Adipocyte (in vitro differentiated cells): ENCODE results near the gene ADRB2.

ENCODE experiments used
- DNase-seq: peaks from one replicate; pipeline ENCODE4 v3.0.0-alpha.2; 2015; ENCODE audit warnings: low read depth
- H3K27me3 ChIP-seq: replicated peaks from 2 replicates; pipeline ENCODE4 v1.7.0; 2013; ENCODE audit warnings: mild to moderate bottlenecking, low read length, moderate library complexity; ENCODE audit not compliant: control insufficient read depth, insufficient read depth
- H3K36me3 ChIP-seq: 2 replicates; pipeline ENCODE4 v1.7.0; 2013; ENCODE audit warnings: low read length, mild to moderate bottlenecking, moderate library complexity; ENCODE audit not compliant: control insufficient read depth, insufficient read depth, severe bottlenecking
- H3K4me1 ChIP-seq: 2 replicates; pipeline ENCODE4 v1.7.0; 2013; ENCODE audit warnings: mild to moderate bottlenecking, low read length, moderate library complexity; ENCODE audit not compliant: control insufficient read depth, insufficient read depth
- H3K4me3 ChIP-seq: 2 replicates; pipeline ENCODE4 v1.7.0; 2013; ENCODE audit warnings: mild to moderate bottlenecking, low read length, moderate library complexity
- H3K9ac ChIP-seq: 2 replicates; pipeline ENCODE4 v1.7.0; 2013; ENCODE audit warnings: mild to moderate bottlenecking, low read length, moderate library complexity
- H3K9me3 ChIP-seq: 2 replicates; pipeline ENCODE4 v1.7.0; 2013; ENCODE audit warnings: mild to moderate bottlenecking, low read length, moderate library complexity; ENCODE audit not compliant: control insufficient read depth

ADRB2 gene

DNA sequence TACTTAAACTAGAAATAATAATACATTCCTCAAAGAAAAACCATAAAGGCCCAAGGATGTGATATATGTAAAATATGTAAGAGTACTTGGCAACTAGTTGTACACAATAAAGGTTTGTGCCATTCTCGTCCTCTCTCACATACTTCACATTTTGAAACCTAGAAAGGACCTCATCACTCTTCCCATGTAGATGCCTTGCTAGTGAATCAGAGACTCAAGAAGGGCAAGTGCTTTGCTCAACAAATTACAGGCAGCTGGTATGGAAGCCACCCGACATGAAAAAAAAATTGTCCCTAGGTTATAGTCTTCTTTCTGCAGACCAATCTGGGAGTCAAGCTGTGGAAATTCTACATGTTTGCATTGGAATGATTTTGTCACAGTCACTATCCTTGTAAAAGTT, 31.7 kb downstream of the ADRB2 start:
- peak; percentile 76 for DNase-seq
- Histone ChIP-seq H3K9me3 (no peaks in the 10 kb centered on the region), H3K4me1 (peaks cover 10% of the 10 kb centered on the region), H3K4me3 (no peak overlapping the region), H3K36me3 (no peaks in the 10 kb centered on the region), H3K9ac (no peak overlapping the region), H3K27me3 (no peaks in the 10 kb centered on the region)

DNA sequence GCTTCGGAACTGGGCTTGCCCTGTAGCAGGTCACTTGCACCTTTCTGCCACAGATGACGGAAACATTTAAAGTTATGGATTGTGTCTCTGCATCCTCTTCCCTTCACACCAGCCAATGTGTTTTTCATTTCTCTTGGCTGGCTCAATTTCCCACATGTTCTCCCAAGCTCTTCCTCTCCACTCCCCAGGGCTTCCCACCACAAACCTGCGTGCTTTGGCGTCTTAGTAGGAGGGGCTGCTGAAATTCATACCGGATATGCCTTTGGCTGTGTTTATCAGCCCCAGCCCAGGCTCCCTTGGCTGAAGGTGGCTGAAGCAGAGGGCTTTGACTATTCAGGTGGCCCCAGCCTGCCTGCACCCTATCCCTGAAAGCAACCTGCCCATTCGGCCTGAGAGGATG, 32.1 kb downstream of the ADRB2 start:
- H3K4me1 ChIP-seq: peaks cover 10% of the 10 kb centered on the region
- H3K36me3 ChIP-seq: no peaks in the 10 kb centered on the region
- H3K9me3 ChIP-seq: no peaks in the 10 kb centered on the region
- no peaks in the 10 kb centered on the region for H3K27me3 ChIP-seq
- peak; percentile 31 for DNase-seq
- H3K4me3 ChIP-seq: no peak overlapping the region
- H3K9ac ChIP-seq: no peak overlapping the region

DNA sequence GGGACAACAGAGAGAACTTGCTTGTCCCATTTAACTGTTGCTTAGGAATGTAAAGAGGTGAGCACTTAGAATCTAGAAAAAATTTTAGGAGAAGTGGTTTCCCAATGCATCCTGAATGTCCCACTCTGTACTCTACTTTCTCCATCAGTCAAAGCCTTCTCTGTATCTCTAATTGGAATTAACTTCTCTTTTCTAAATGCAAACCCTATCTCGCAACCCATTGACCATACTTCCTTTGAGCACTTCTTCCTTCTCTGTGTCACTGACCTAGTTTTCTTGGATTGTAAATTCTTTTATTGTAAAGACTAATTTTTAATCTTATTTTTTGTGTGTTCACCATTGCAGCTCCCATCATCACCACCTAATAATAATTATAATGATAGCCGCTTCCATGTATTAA, 33.3 kb downstream of the ADRB2 start:
- Histone ChIP-seq H3K27me3 (no peaks in the 10 kb centered on the region), H3K4me1 (peaks cover 10% of the 10 kb centered on the region), H3K36me3 (no peaks in the 10 kb centered on the region), H3K9ac (no peak overlapping the region), H3K4me3 (no peak overlapping the region), H3K9me3 (no peaks in the 10 kb centered on the region)
- DNase-seq: no peak

DNA sequence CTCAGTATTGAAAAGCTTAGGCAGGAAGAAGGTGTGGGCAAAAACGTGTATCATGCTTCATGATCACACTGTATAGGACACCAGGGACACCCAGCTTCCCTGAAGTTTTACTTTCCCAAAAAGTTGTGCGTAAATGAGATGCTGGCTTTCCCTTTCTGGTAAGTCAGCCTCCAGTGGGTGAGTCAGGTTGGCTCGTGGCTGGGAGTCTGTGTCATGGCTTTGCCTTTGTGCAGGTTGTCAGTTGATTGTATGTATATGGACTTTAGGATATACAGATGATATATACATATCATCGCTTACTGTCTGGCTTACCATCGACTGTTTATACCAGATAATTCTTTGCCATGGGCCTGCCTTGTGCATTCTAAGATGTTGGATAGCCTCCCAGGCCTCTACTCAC, 34.2 kb downstream of the ADRB2 start:
- DNase-seq: no peak
- Histone ChIP-seq H3K4me1 (peaks cover 6% of the 10 kb centered on the region), H3K4me3 (no peak overlapping the region), H3K27me3 (no peaks in the 10 kb centered on the region), H3K36me3 (no peaks in the 10 kb centered on the region), H3K9me3 (no peaks in the 10 kb centered on the region), H3K9ac (no peak overlapping the region)

DNA sequence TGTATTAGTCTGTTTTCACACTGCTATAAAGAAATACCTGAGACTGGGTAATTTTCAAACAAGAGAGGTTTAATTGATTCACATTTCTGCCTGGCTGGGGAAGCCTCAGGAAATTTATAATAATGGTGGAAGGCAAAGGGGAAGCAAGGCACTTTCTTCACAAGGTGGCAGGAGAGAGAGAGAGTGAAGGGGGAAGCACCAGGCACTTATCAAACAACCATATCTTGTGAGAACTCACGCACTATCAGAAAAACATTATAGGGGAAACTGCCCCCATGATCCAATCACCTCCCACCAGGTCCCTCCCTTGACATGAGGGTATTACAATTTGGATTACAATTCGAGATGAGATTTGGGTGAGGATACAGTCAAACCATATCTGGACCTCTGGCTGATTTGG, 34.7 kb downstream of the ADRB2 start:
- Histone ChIP-seq H3K27me3 (no peaks in the 10 kb centered on the region), H3K4me1 (peaks cover under 1% of the 10 kb centered on the region), H3K36me3 (no peaks in the 10 kb centered on the region), H3K4me3 (no peak overlapping the region), H3K9me3 (no peaks in the 10 kb centered on the region), H3K9ac (no peak overlapping the region)
- DNase-seq: no peak

DNA sequence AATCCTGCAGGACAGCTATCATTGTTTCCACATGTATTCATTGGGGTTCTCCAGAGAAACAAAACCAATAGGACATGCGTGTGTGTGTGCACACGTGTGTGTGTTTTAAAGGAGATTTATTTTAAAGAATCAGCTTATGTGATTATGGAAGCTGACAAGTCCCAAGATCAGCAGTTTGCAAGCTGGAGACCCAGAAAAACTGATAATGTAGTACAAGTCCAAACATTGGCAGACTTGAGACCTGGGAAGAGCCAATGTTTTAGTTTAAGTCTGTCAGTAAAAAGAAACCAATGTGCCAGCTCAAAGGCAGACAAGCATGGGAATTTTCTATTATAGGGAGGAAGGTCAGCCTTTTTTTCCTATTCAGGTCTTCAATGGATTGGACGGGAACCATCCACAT, 35.3 kb downstream of the ADRB2 start:
- no peaks in the 10 kb centered on the region for H3K4me1 ChIP-seq
- no peaks in the 10 kb centered on the region for H3K9me3 ChIP-seq
- H3K36me3 ChIP-seq: no peaks in the 10 kb centered on the region
- DNase-seq: no peak
- H3K27me3 ChIP-seq: no peaks in the 10 kb centered on the region
- H3K9ac ChIP-seq: no peak overlapping the region
- H3K4me3 ChIP-seq: no peak overlapping the region

DNA sequence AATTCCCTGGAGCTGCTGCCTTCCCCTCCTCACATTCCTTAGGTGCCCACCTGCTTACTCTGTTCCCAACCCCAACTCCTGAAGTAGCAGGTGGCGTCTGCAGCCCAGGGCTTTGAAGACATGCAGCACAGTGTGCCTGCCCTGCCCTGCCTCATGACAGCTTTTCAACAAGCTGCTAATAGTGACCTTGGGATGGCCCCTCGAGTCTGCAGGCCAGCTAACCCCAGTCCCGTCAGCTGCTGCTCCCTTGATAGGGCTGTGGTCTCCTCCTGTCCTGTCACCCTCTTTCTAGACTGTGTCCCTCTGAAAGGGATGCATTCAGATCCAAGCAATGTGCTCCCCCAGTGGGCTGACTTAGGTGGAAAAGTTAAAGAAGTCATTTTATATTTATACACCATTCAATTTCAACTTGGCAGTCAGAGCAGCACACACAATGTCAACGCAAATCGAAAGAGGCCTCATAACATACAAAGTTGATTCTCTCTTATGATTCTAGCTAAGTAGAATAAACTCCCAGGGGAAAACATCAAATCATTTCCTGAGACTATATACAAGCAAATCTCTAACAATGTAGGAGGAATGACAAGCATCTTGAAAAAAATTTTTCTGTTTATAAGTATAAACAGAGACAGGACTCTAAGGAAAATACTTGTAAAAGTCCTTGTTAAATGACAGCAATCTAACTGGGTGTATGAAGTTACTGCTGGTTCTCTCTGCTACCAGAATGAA, 37.9 kb downstream of the ADRB2 start:
- no peak overlapping the region for H3K9ac ChIP-seq
- no peak overlapping the region for H3K4me3 ChIP-seq
- H3K9me3 ChIP-seq: no peaks in the 10 kb centered on the region
- no peaks in the 10 kb centered on the region for H3K4me1 ChIP-seq
- peak; percentile 84 for DNase-seq
- no peaks in the 10 kb centered on the region for H3K27me3 ChIP-seq
- H3K36me3 ChIP-seq: no peaks in the 10 kb centered on the region

DNA sequence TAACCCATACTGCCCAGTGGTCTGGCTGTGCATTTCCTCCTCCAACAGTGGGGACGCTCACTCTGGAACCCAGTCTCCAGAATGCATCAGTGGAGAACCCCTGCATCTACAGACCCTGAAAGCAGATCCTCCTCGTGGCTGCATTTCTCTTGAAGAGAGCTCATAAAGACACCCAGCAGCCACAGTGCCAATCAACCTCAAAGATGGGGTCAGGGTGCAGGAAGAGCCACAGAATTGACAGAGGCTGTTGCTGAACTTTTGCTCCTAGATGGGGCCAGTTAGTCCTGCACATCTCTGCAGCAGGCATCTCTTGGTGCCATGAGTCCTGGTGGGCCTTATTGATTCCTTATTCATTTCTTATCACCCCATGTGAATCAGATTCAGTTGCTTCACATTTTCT, 39.6 kb downstream of the ADRB2 start:
- no peak for DNase-seq
- Histone ChIP-seq H3K4me1 (no peaks in the 10 kb centered on the region), H3K9ac (no peak overlapping the region), H3K27me3 (no peaks in the 10 kb centered on the region), H3K4me3 (no peak overlapping the region), H3K9me3 (no peaks in the 10 kb centered on the region), H3K36me3 (no peaks in the 10 kb centered on the region)

DNA sequence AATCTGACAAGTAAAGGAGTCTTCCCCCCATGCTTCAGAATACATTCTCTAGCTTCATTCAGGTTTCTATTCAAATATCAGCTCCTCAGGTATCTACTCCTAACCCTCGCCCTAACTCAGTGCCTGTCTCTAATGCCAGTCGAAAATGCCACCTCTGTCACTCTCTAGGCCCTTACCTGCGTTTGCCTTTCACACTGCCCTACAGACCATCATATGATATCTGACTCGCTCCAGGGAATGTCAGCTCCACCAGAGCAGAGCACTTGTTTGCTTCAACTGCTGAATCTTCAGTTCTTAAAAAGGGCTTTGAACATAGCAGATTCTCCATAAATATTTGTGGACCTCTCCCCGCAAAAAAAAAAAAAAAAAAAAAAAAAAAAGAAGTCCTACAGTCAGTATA, 46.7 kb downstream of the ADRB2 start:
- no peak for DNase-seq
- Histone ChIP-seq H3K4me1 (peaks cover 15% of the 10 kb centered on the region), H3K9ac (no peak overlapping the region), H3K4me3 (no peak overlapping the region), H3K36me3 (no peaks in the 10 kb centered on the region), H3K9me3 (no peaks in the 10 kb centered on the region), H3K27me3 (no peaks in the 10 kb centered on the region)

DNA sequence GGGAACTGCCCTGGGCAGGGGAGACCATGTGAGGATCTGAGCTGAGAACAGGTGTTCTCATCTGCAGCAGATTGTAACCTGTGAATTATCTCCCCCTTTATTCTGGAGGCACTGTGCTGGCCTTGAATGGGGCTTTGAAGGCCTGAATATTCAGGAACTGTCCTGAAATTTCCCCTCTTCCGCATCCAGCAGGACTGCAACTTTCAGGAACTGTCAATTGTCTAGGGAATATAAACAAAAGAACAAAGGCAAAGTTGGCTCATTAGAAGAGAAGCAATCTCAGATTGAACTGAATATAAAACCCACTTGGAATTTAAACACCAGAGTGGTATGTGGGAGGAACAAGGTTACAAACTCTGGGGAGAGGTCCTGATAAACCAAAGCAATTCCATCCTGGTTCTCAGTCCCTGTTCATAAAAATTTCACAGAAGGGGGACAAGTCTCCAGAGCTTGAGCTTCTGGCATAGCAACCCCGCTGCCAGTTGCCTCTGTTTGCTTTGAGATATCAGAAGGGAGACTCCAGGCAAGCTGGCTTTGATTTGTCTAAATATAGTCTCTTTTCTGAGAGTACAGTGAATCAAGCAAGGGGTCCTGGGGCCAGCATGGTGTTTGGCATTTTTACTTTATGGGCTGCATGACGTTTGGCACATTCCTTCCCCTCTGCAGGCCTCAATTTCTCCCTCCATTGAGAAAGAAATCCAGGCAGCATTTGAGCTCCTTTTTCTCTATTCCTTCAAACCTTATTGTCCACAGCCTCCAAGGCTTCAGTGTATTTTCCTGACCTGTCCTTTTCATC, 47.5 kb downstream of the ADRB2 start:
- peak; percentile 16 for DNase-seq
- no peaks in the 10 kb centered on the region for H3K27me3 ChIP-seq
- no peak overlapping the region for H3K9ac ChIP-seq
- no peak overlapping the region for H3K4me3 ChIP-seq
- H3K36me3 ChIP-seq: no peaks in the 10 kb centered on the region
- no peaks in the 10 kb centered on the region for H3K9me3 ChIP-seq
- peaks cover 15% of the 10 kb centered on the region for H3K4me1 ChIP-seq

DNA sequence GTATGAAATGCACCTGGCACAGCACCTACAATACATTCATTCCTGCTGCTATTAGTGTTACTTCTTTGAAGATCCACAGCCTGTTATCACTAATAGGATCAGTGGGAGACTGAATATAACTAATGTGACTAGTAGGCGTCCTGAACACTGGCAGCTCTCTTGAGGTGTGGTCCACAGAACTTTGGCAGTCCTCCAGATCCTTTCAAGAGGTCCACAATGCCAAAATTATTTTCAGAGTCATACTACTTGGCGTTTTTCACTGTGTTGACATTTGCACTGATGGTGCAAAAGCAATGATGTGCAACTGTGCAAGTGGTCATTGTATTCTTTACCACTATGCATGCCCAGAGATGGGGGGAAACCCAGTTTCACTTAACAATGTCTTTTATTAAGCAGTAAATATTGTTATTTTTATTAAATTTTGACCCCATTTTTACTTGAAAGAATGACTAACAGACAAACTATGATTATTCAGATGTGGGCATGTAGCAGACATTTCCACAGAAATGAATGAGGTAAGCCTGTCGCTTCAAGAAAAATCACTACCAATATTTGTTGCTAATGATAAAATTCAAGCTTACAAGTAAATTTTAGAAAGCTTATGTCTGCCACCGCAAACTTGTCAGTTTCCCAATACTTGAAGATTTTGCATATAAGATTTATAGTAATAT, 48.9 kb downstream of the ADRB2 start:
- Histone ChIP-seq H3K27me3 (no peaks in the 10 kb centered on the region), H3K4me3 (no peak overlapping the region), H3K9me3 (no peaks in the 10 kb centered on the region), H3K4me1 (peaks cover 15% of the 10 kb centered on the region), H3K36me3 (no peaks in the 10 kb centered on the region), H3K9ac (no peak overlapping the region)
- DNase-seq: no peak
